Suprapubic skin (tissue), 4 donors: Measurements from ENCODE around the gene CDYL2.

Source experiments
- EP300 ChIP-seq: sonication (generic); formaldehyde crosslinking; IDR thresholded peaks from one replicate; pipeline ENCODE4 v1.6.1; 2017; ENCODE audit warnings: antibody characterized with exemption
- POLR2A ChIP-seq, 2 donors: fragments of 450-650 bp; IDR thresholded peaks; one replicate each; pipeline ENCODE4 v1.6.1; 2017; ENCODE audit warnings: antibody characterized with exemption in 2 of 2, mild to moderate bottlenecking in 2 of 2, moderate library complexity in 2 of 2
- POLR2AphosphoS5 ChIP-seq, 3 donors: sonication (generic); formaldehyde crosslinking; IDR thresholded peaks; one replicate each; pipeline ENCODE4 v1.6.1; 2017; ENCODE audit warnings: antibody characterized with exemption in 3 of 3
- TF ChIP-seq, protein P1 (sequence below), 2 donors: fragments of 200-600 bp in 1 of 2; fragments of 450-650 bp in 1 of 2; sonication (generic) in 1 of 2; IDR thresholded peaks; one replicate each; pipeline ENCODE4 v1.5.1; 2016 to 2019; ENCODE audit warnings: antibody characterized with exemption in 2 of 2, mild to moderate bottlenecking in 1 of 2, moderate library complexity in 1 of 2

DNA sequence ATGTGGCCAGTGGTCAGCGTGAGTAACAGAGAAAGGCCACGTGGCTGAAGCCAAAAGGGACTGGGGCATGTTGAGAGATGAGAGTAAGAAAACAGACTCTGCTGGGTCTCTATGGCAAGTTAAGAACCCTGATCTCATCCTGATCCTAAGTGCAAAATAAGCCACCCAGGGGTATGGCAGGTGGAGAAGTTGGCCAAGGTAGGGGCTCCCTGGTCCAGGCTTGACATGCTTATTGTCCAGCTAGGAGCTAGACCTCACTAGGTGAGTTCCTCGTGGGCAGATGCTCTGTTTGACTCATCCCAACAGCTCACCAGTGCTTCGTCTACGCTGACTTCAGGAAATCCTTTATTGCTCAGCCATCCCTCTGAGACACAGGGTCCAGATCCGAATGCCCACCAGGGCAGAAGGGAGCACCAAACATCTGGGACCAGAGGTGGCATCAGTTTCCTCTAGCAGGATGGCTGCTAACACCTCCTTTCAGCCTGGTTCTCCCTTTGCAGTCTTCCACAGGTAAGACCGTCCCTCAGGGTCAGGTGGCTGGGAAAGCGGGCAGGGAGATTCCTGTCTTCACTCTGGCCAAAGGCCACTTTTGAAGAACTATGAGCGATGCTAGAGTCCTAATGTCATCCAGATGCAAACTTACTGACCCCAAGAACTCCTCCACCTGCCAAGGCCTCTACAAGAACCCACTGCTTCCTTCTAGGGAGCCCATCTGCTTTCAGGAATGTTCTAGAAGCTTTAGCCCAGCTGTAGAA is 99.5 kb downstream of the CDYL2 start:
- TF ChIP-seq, protein P1, sequence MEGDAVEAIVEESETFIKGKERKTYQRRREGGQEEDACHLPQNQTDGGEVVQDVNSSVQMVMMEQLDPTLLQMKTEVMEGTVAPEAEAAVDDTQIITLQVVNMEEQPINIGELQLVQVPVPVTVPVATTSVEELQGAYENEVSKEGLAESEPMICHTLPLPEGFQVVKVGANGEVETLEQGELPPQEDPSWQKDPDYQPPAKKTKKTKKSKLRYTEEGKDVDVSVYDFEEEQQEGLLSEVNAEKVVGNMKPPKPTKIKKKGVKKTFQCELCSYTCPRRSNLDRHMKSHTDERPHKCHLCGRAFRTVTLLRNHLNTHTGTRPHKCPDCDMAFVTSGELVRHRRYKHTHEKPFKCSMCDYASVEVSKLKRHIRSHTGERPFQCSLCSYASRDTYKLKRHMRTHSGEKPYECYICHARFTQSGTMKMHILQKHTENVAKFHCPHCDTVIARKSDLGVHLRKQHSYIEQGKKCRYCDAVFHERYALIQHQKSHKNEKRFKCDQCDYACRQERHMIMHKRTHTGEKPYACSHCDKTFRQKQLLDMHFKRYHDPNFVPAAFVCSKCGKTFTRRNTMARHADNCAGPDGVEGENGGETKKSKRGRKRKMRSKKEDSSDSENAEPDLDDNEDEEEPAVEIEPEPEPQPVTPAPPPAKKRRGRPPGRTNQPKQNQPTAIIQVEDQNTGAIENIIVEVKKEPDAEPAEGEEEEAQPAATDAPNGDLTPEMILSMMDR (IDR thresholded peaks at IDR 0.05) = no peak
- TF ChIP-seq POLR2A (IDR thresholded peaks at IDR 0.05) (no peak), POLR2AphosphoS5 (IDR thresholded peaks at IDR 0.05) (no peak), EP300 (no peak)
